ENCODE results near the gene KRTAP4-5.
"Not testable (repeated sequence)": the region's sequence is repeated elsewhere in the genome, so short reads cannot be mapped to it uniquely, and the experiment has no call there.

Gene KRTAP4-5

GRCh38 chr17:41121742-41122141, 27.9 kb downstream of the KRTAP4-5 start:
- DNase-seq (ENCODE audit: insufficient read length) (no peak), FAIRE-seq (no peak)

GRCh38 chr17:41119696-41120690, 29.6 kb downstream of the KRTAP4-5 start:
- not testable (repeated sequence) for FAIRE-seq; DNase-seq (ENCODE audit: insufficient read length)

More at GRCh38 chr17:41121742-41122141, 27.9 kb downstream of the KRTAP4-5 start:
- no peak for TF ChIP-seq POLR2A (IDR thresholded peaks at IDR 0.05; ENCODE audit: low read depth, low read length)
- no peak for TF ChIP-seq TAF1 (IDR thresholded peaks at IDR 0.05; ENCODE audit: borderline replicate concordance, low read depth, low read length)
- no peak for TF ChIP-seq POLR2AphosphoS5 (IDR thresholded peaks at IDR 0.05; ENCODE audit: low read depth, low read length)

GRCh38 chr17:41118721-41119120, 30.9 kb downstream of the KRTAP4-5 start:
- DNase-seq (ENCODE audit: insufficient read length), result no peak
- no peak for TF ChIP-seq TAF1 (IDR thresholded peaks at IDR 0.05; ENCODE audit: borderline replicate concordance, low read depth, low read length)
- no peak for TF ChIP-seq POLR2AphosphoS5 (IDR thresholded peaks at IDR 0.05; ENCODE audit: low read depth, low read length)
- no peak for FAIRE-seq

DNA sequence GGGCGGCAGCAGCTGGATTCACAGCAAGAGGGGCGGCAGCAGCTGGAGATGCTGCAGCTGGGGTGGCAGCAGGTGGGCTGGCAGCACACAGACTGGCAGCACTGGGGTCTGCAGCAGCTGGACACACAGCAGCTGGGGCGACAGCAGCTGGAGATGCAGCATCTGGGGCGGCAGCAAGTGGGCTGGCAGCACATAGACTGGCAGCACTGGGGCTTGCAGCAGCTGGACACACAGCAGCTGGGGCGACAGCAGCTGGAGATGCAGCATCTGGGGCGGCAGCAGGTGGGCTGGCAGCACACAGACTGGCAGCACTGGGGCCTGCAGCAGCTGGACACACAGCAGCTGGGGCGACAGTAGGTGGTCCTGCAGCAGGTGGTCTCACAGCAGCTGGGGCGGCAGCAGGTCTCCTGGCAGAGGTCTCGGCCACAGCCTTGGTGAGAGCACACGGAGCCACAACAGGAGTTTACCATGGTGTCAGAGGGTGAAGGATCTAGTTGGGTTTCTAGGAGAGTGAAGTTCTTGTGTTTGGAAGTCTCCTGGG, 31.7 kb downstream of the KRTAP4-5 start, which contains the start of gene KRTAP4-11:
Gene KRTAP4-11 (minus strand): TSS at position 528 of the 541 bp plus-strand sequence. CDS start 58 bp downstream, at position 470.
- FAIRE-seq; DNase-seq (ENCODE audit: insufficient read length): not testable (repeated sequence)

DNA sequence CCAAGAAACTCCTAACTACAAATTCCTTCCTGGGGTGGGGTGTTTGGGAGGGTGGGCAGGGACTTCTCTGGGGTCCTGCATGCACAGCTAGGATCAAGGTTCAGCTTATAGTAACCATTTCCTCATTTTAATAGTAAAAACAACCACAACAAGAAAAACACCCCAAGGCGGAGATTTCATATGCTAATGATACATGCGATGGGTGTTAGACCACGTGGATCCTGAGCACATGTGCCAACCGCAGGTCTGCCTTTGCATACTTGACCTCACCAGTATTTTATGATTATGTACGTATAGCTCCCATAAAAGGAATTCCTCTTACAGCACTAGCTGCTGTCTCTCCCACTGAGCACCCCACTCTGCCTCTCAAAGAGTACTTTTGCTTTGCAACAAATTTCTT, 33.3 kb downstream of the KRTAP4-5 start:
- FAIRE-seq (no peak), DNase-seq (ENCODE audit: insufficient read length) (no peak)
- TF ChIP-seq POLR2AphosphoS5 (IDR thresholded peaks at IDR 0.05; ENCODE audit: low read depth, low read length), result no peak
- TF ChIP-seq TAF1 (IDR thresholded peaks at IDR 0.05; ENCODE audit: borderline replicate concordance, low read depth, low read length), result no peak
- no peak for TF ChIP-seq POLR2A (IDR thresholded peaks at IDR 0.05; ENCODE audit: low read depth, low read length)

GRCh38 chr17:41111151-41111885, 38.3 kb downstream of the KRTAP4-5 start:
- DNase-seq (ENCODE audit: insufficient read length) (no peak), FAIRE-seq (no peak)

DNA sequence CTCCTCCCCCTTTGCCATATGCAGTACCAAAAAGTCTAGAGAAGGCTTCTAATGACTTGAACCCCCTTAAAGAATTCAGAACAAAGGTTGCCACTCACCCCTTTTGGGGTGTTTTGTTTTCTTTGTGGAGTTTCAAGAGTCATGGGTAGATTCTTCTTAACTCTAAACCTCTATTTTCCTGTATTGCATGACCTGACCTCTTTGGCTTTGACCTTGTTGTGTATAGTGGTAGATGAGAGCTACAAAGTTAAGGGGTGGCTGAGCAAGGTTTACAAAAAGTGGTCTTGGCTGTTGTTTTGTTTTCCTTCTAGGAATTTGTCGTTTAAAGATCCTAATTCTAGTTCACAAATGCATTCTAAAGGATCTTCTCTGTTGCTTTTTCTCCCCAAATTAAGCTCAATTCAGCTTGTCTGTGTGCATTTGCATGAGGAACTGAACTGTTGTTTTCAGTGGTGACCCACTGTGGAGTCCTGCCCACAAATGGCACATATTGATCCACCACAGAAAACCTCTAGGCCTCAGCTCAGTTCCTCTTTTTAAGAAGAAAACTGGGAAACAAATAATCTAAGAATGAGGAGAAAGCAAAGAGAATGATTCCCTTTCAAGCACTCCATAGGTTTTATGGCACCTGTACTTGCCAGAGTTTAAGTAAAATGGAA, 40.8 kb downstream of the KRTAP4-5 start:
- not testable (repeated sequence) for DNase-seq (ENCODE audit: insufficient read length); FAIRE-seq

More at GRCh38 chr17:41111151-41111885, 38.3 kb downstream of the KRTAP4-5 start:
- TF ChIP-seq TAF1 (IDR thresholded peaks at IDR 0.05; ENCODE audit: borderline replicate concordance, low read depth, low read length), result no peak
- TF ChIP-seq POLR2A (IDR thresholded peaks at IDR 0.05; ENCODE audit: low read depth, low read length), result no peak
- TF ChIP-seq POLR2AphosphoS5 (IDR thresholded peaks at IDR 0.05; ENCODE audit: low read depth, low read length), result no peak

DNA sequence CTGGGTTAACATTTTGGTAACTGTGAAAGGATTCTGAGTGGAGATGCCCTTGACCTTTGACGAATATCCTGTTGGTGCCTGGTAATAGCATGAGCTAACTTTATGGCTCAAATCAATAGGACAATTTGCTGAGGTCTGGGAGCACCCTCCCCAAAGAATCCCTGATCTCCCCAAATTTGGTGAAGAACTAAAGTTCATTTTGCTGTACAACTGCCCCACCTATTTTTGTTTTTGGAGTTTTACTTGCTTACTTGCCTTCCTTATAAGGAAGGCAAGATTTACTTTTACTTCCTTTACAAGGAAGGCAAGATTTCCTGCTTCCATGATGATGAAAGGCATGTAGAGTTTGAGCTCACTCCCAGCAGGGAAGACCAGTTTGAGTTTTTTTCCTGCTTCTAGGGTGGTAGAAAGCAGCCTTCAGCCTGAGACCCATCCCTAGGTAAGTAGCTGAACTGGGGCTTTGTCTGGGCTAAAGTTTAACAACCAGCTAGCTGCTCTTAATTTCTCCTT, 41.6 kb downstream of the KRTAP4-5 start:
- TF ChIP-seq TAF1 (IDR thresholded peaks at IDR 0.05; ENCODE audit: borderline replicate concordance, low read depth, low read length), result no peak
- no peak for TF ChIP-seq POLR2AphosphoS5 (IDR thresholded peaks at IDR 0.05; ENCODE audit: low read depth, low read length)
- TF ChIP-seq POLR2A (IDR thresholded peaks at IDR 0.05; ENCODE audit: low read depth, low read length), result no peak
- no peak for DNase-seq (ENCODE audit: insufficient read length)
- no peak for FAIRE-seq

- not testable (repeated sequence) for FAIRE-seq; DNase-seq (ENCODE audit: insufficient read length)
Observed at GRCh38 chr17:41105347-41105746, 44.3 kb downstream of the KRTAP4-5 start, which contains the start of gene KRTAP4-9. KRTAP4-9 (plus strand) TSS chr17:41105389; CDS start chr17:41105389, 0 bp downstream.

DNA sequence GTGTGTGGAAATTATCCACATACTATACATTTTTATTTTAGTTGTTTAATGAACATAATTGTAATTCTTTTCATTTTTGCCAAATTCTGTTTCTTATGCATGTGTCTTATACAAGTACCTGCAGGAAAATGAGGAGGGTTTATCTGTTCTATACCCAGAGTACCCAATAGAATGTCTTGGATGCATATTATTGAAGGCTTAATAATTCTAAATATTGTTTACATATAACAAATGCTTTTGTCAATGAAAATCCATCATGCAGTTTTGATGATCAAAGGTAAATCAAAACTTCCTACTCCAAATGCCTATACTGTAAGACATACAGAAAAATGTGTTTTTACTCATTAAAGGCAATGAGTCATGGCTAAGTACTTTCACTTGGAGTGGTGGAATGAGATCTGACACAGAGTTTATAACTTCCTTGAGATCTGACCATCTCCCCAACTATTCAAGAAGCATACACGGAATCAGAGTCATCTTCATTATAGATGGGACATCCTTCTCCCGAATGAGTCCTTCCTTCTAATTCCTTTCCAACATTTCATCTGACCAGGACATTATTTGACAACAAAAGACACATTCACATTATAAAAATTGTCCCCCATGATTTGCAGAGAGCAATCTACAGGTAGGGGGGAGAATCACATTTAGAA, 45.1 kb downstream of the KRTAP4-5 start:
- not testable (repeated sequence) for DNase-seq (ENCODE audit: insufficient read length); FAIRE-seq

GRCh38 chr17:41103896-41104295, 45.7 kb downstream of the KRTAP4-5 start:
- no peak for FAIRE-seq

More at GRCh38 chr17:41103896-41104295, 45.7 kb downstream of the KRTAP4-5 start:
- TF ChIP-seq TAF1 (IDR thresholded peaks at IDR 0.05; ENCODE audit: borderline replicate concordance, low read depth, low read length) (no peak), POLR2AphosphoS5 (IDR thresholded peaks at IDR 0.05; ENCODE audit: low read depth, low read length) (no peak), POLR2A (IDR thresholded peaks at IDR 0.05; ENCODE audit: low read depth, low read length) (no peak)
- DNase-seq (ENCODE audit: insufficient read length), result no peak
